SK-N-MC (cell line): Measurements from ENCODE around the gene TMBIM1.

Source experiments
- EZH2 ChIP-seq: fragments of 200-600 bp; sonication (generic); IDR thresholded peaks from one replicate; pipeline ENCODE4 v1.6.1; 2017; ENCODE audit warnings: antibody characterized with exemption
- POLR2AphosphoS5 ChIP-seq: IDR thresholded peaks from 2 replicates; pipeline ENCODE4 v1.6.1; 2012; ENCODE audit warnings: mild to moderate bottlenecking, low read depth, low read length, borderline replicate concordance

DNA sequence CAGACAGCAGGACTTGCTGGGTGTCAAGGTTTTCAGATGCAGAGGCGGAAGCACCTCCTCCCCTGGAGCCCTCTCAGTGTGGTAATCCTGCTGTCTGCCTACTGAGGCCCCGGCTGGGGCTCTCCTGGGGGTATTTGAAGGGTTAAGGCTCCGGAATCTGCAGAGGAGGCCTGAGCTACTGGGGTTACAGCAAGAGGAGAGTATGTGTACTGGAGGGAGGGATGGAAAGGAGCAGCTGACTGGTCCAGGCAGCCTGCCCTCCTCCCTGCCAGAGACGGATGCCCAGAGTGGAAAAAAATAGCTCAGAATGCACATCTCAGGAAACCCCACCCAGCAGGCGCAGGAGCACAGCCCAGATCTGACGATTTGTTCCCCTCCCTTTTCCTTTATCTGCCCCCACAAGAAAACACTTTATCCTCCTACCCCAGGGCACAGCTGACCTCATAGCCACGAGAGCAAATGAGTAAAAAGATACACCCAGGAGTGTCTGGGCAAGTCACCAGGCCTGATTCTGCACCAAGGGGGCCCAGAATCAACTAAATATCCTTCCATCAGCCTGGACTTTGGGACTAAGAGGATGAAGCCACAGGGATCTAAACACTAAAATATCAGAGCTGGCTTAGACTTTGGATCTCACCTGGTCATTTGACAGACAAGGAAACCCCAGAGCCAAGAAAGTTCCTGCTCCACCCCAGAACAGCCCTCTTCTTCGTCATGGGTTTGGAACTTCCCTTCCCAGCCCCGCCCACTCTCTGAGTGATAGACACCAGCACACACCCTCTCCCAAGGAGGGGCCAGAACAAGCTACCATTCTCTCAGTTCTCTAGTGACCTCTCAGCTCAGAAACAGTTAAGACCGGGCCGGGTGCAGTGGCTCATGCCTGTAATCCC lies 5.5 kb downstream of the TMBIM1 start:
- TF ChIP-seq POLR2AphosphoS5 (no peak), EZH2 (no peak)
